GM18498 (cell line): ENCODE results near the gene MNS1.
"Not testable (repeated sequence)": the region's sequence is repeated elsewhere in the genome, so short reads cannot be mapped to it uniquely, and the experiment has no call there.

Source experiments
- ATAC-seq: cut with Tn5 transposase; IDR thresholded peaks from one replicate; pipeline ENCODE4 v1.9.1; 2021; ENCODE audit warnings: mild to moderate bottlenecking, moderate library complexity; ENCODE audit not compliant: unreplicated experiment

The MNS1 gene

GRCh38 chr15:56456229-56456628, 8.7 kb downstream of the MNS1 start:
- ATAC-seq, result no peak

- no peak for ATAC-seq
These were observed 10.1 kb downstream of the MNS1 start for GRCh38 chr15:56454836-56455235.

GRCh38 chr15:56445746-56446145, 19.2 kb downstream of the MNS1 start:
- no peak for ATAC-seq

GRCh38 chr15:56442354-56442753, 22.6 kb downstream of the MNS1 start:
- ATAC-seq, result no peak

- no peak for ATAC-seq
These were observed 24.6 kb downstream of the MNS1 start for GRCh38 chr15:56440214-56440770.

GRCh38 chr15:56432304-56432703, 32.6 kb downstream of the MNS1 start:
- no peak for ATAC-seq

GRCh38 chr15:56428821-56429458, 36.0 kb downstream of the MNS1 start:
- ATAC-seq, result no peak

GRCh38 chr15:56425976-56426375, 39.0 kb downstream of the MNS1 start:
- ATAC-seq, result no peak

- no peak for ATAC-seq
These were observed 39.7 kb downstream of the MNS1 start for GRCh38 chr15:56425276-56425675.

GRCh38 chr15:56413114-56413733, 51.7 kb downstream of the MNS1 start:
- ATAC-seq, result not testable (repeated sequence)

- ATAC-seq, result no peak
These were observed 53.7 kb downstream of the MNS1 start for GRCh38 chr15:56411122-56411749.

GRCh38 chr15:56410721-56411120, 54.2 kb downstream of the MNS1 start:
- no peak for ATAC-seq

GRCh38 chr15:56399209-56399608, 65.7 kb downstream of the MNS1 start:
- ATAC-seq, result not testable (repeated sequence)

GRCh38 chr15:56397325-56397724, 67.6 kb downstream of the MNS1 start:
- ATAC-seq, result not testable (repeated sequence)

- no peak for ATAC-seq
These were observed 70.0 kb downstream of the MNS1 start for GRCh38 chr15:56394909-56395308.

- ATAC-seq, result no peak
These were observed 71.7 kb downstream of the MNS1 start for GRCh38 chr15:56393277-56393676.

- ATAC-seq, result no peak
These were observed 74.1 kb downstream of the MNS1 start for GRCh38 chr15:56390739-56391267.

- ATAC-seq, result no peak
These were observed 79.0 kb downstream of the MNS1 start for GRCh38 chr15:56385908-56386307.

GRCh38 chr15:56383010-56383409, 81.9 kb downstream of the MNS1 start:
- no peak for ATAC-seq
